Measurements from ENCODE around the gene C11orf68. TPM values are rescaled to one million over a fixed set of nuclear protein-coding genes. Genes with fewer than 3 reads are reported as not detected.

C11orf68 gene
- total and polyA plus RNA-seq, 9 of the 15 experiments (the other 6 are each of a cell fraction or from before 2014, with no cell fraction given), result 3.6 to 35.9 (median 12.8) TPM

GRCh38 chr11:65873318-65874156 lies 45.3 kb downstream of the C11orf68 start (continued):
- TF ChIP-seq HNRNPK (IDR thresholded peaks at IDR 0.05; ENCODE audit: low read depth, low read length, poor library complexity, severe bottlenecking) (no peak), EWSR1 (IDR thresholded peaks at IDR 0.05; ENCODE audit: borderline replicate concordance, low read depth, partially characterized antibody) (no peak), PTTG1 (tag; IDR thresholded peaks at IDR 0.05; ENCODE audit: low read depth) (no peak), EHMT2 (IDR thresholded peaks at IDR 0.05) (no peak), CHD2 (IDR thresholded peaks at IDR 0.05; ENCODE audit: low read depth, low read length) (no peak), RBM22 (IDR thresholded peaks at IDR 0.05; ENCODE audit: low read depth, low read length, poor library complexity, severe bottlenecking) (no peak), BCLAF1 (IDR thresholded peaks at IDR 0.05; ENCODE audit: borderline replicate concordance in 1 of 2, control insufficient read depth in 1 of 2, low read depth in 2 of 2, low read length in 1 of 2) (no peak), USF2 (CRISPR knock-in tag; IDR thresholded peaks at IDR 0.05) (peak; percentile 94), MYNN (IDR thresholded peaks at IDR 0.05) (0 out of 2 replicates have a peak, but pooled peaks have one; percentile 57), MYNN (CRISPR knock-in tag; IDR thresholded peaks at IDR 0.05) (no peak), ZNF551 (CRISPR knock-in tag; IDR thresholded peaks at IDR 0.05) (no peak), ASH1L (IDR thresholded peaks at IDR 0.05; ENCODE audit: borderline replicate concordance, low read depth, partially characterized antibody) (no peak), ZNF143 (CRISPR knock-in tag; IDR thresholded peaks at IDR 0.05) (0 out of 2 replicates have a peak, but pooled peaks have one; percentile 46), ZNF175 (CRISPR knock-in tag; IDR thresholded peaks at IDR 0.05; ENCODE audit: low read depth) (no peak), ZNF639 (CRISPR knock-in tag; conservative IDR thresholded peaks at IDR 0.05 in 1 of 2, IDR thresholded peaks at IDR 0.05 in 1 of 2) (no peak), CREB3 (tag; conservative IDR thresholded peaks at IDR 0.05; ENCODE audit: low read depth) (no peak; the same call in 1 of the 2 replicates), RFX7 (CRISPR knock-in tag; IDR thresholded peaks at IDR 0.05) (no peak), HNRNPH1 (optimal IDR thresholded peaks at IDR 0.05; ENCODE audit: low read depth, low read length) (no peak), SP1 (CRISPR knock-in tag; IDR thresholded peaks at IDR 0.05) (peak; percentile 99), ZNF232 (CRISPR knock-in tag; IDR thresholded peaks at IDR 0.05) (no peak), KAT7 (CRISPR knock-in tag; IDR thresholded peaks at IDR 0.05; ENCODE audit: borderline replicate concordance) (no peak)
